Panc1 (cell line): ENCODE results near the gene MGME1. TPM values are rescaled to one million over a fixed set of nuclear protein-coding genes. Genes with fewer than 3 reads are reported as not detected.

Source experiments
- ATAC-seq: fragments of 200-7000 bp; cut with Tn5 transposase; 2 replicates; pipeline ENCODE4 v1.9.1; 2020; ENCODE audit warnings: mild to moderate bottlenecking, moderate library complexity
- BruUV-seq: library from RNA; stranded (reverse); fragments of 400-500 nt; replicated peaks from 2 replicates; lab custom pipeline; 2021; lab: Mats Ljungman, UMichigan
- CTCF ChIA-PET: fragments of 300-600 bp; sonication (Branson Sonifier 250); formaldehyde crosslinking; loops from one replicate; lab custom pipeline; 2022; ENCODE audit warnings: antibody characterized with exemption; lab: Charles Lee
- POLR2A ChIA-PET: fragments of 300-600 bp; sonication (Branson Sonifier 250); formaldehyde crosslinking; loops from one replicate; lab custom pipeline; 2022; ENCODE audit warnings: antibody characterized with exemption; lab: Charles Lee
- DNase-seq: peaks from one replicate; pipeline ENCODE4 v3.0.0-alpha.2; 2010; ENCODE audit warnings: low read depth, low spot score
- H3K27ac ChIP-seq: 2 replicates; pipeline ENCODE4 v1.5.1; 2011; ENCODE audit warnings: mild to moderate bottlenecking, low read length, inconsistent platforms
- H3K27me3 ChIP-seq: fragments of 200-500 bp; sonication (Bioruptor generic); 2 replicates; pipeline ENCODE4 v1.6.0; 2014; ENCODE audit warnings: low read length, inconsistent platforms; ENCODE audit not compliant: control insufficient read depth, insufficient read depth
- H3K36me3 ChIP-seq: fragments of 200-500 bp; sonication (Bioruptor generic); 2 replicates; pipeline ENCODE4 v1.5.1; 2014; ENCODE audit warnings: inconsistent platforms, mild to moderate bottlenecking, low read length, moderate library complexity; ENCODE audit not compliant: control insufficient read depth, insufficient read depth
- H3K4me1 ChIP-seq: 2 replicates; pipeline ENCODE4 v1.5.1; 2011; ENCODE audit warnings: inconsistent platforms, mild to moderate bottlenecking, low read length, moderate library complexity; ENCODE audit not compliant: control insufficient read depth, insufficient read depth
- H3K4me3 ChIP-seq, 2 experiments: 2 replicates each; pipeline ENCODE4 v1.5.1; 2011 to 2012; ENCODE audit warnings: low read depth in 2 of 2, low read length in 2 of 2, mild to moderate bottlenecking in 2 of 2, inconsistent platforms in 1 of 2, moderate library complexity in 1 of 2
- H3K9me3 ChIP-seq: fragments of 200-500 bp; sonication (Bioruptor generic); 2 replicates; pipeline ENCODE4 v1.5.1; 2014; ENCODE audit warnings: low read depth, mild to moderate bottlenecking, inconsistent platforms, low read length, moderate library complexity; ENCODE audit not compliant: control insufficient read depth, insufficient read depth
- POLR2AphosphoS5 ChIP-seq: IDR thresholded peaks from 2 replicates; pipeline ENCODE4 v1.6.1; 2012; ENCODE audit warnings: mild to moderate bottlenecking, low read depth, low read length, moderate library complexity
- SIN3A ChIP-seq: IDR thresholded peaks from 2 replicates; pipeline ENCODE4 v1.6.1; 2012; ENCODE audit warnings: low read depth, mild to moderate bottlenecking, low read length, moderate library complexity, borderline replicate concordance; ENCODE audit not compliant: insufficient read depth
- TCF7L2 ChIP-seq: IDR thresholded peaks from 2 replicates; pipeline ENCODE4 v1.6.1; 2011; ENCODE audit warnings: mild to moderate bottlenecking, low read depth, low read length, inconsistent platforms
- in situ Hi-C: cut with HindIII; loops from 2 replicates; pipeline ENCODE4 v1.10.0; 2016; ENCODE audit warnings: low sequenced_read_pairs, low pct_unique_long_range_greater_than_20kb
- intact Hi-C: fragments of 100-400 bp; cut with micrococcal nuclease; formaldehyde crosslinking; loops from one replicate; pipeline ENCODE4 v1.10.0; 2022; ENCODE audit not compliant: unreplicated experiment
- total RNA-seq: library from RNA; stranded (reverse); gene quantifications from one replicate; pipeline ENCODE4 v1.2.1, GENCODE V29; 2021; ENCODE audit not compliant: unreplicated experiment
- TF ChIP-seq, protein P1 (sequence below): fragments of 450-650 bp; IDR thresholded peaks from 2 replicates; pipeline ENCODE4 v1.5.1; 2017; ENCODE audit warnings: mild to moderate bottlenecking
- TF ChIP-seq, protein P2 (sequence below), 2 experiments: IDR thresholded peaks; 2 replicates each; pipeline ENCODE4 v1.6.1; 2011 to 2012; ENCODE audit warnings: low read depth in 2 of 2, control low read depth in 1 of 2, low read length in 1 of 2, mild to moderate bottlenecking in 1 of 2, moderate library complexity in 1 of 2; ENCODE audit not compliant: insufficient read depth in 1 of 2

The MGME1 gene
- total RNA-seq, 1 experiment from 2014 or later = 27.0 TPM

DNA sequence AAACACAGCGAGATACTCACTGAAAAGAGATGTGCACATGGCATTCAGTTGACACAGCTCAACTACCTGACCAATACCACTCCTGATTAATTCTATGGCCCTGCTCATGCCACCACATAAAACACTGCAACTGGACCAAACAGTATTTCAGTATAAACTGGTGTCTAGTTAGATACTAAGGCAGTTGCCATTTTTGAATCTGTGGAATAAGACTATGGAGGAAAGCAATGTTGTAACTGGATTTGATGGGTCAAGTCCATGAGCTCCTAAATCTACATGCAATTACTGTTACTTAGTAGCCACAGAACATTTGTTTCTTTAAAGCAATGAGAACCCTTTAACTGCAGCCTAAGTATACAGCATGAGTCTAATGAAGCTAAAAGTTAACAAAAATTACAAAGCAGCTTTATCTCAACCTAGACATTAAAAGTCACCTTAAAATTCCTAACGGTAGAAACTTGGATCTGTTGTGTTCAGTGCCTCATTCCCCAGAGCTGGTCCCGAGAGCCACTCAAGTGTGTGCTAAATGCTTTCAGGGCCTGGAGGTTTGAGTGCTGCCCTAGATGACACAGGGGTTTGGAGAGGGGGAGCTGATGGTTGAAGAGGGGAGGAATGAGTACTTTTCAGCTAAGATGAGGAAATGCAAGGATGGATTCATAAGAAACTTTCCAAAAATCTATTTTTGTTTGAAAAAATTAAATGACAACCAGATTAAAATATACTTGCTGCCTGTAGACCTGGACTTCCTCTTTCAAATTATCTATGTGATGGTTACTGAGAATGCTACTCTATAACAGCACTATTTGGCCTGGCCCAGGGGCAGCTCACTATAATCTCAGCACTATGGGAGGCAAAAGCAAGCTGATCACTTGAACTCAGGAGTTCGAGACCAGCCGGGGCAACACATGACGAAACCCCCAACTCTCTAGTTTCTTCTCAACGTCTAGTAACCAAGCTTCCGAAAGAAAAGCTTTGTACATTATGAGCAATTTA is 15.8 kb upstream of the MGME1 start:
- ATAC-seq (no peak), DNase-seq (no peak)
- H3K36me3 ChIP-seq = peaks cover 73% of the 10 kb centered on the region
- POLR2A ChIA-PET = no interaction called here
- peaks cover 6% of the 10 kb centered on the region for H3K4me1 ChIP-seq
- intact Hi-C loops (no loop called here), in situ Hi-C loops (no loop called here)
- CTCF ChIA-PET = no interaction called here
- no peaks in the 10 kb centered on the region for H3K27me3 ChIP-seq
- TF ChIP-seq, protein P1, sequence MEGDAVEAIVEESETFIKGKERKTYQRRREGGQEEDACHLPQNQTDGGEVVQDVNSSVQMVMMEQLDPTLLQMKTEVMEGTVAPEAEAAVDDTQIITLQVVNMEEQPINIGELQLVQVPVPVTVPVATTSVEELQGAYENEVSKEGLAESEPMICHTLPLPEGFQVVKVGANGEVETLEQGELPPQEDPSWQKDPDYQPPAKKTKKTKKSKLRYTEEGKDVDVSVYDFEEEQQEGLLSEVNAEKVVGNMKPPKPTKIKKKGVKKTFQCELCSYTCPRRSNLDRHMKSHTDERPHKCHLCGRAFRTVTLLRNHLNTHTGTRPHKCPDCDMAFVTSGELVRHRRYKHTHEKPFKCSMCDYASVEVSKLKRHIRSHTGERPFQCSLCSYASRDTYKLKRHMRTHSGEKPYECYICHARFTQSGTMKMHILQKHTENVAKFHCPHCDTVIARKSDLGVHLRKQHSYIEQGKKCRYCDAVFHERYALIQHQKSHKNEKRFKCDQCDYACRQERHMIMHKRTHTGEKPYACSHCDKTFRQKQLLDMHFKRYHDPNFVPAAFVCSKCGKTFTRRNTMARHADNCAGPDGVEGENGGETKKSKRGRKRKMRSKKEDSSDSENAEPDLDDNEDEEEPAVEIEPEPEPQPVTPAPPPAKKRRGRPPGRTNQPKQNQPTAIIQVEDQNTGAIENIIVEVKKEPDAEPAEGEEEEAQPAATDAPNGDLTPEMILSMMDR = no peak
- TF ChIP-seq POLR2AphosphoS5 = no peak
- TF ChIP-seq TCF7L2 = no peak
- TF ChIP-seq SIN3A = no peak
- TF ChIP-seq, protein P2, sequence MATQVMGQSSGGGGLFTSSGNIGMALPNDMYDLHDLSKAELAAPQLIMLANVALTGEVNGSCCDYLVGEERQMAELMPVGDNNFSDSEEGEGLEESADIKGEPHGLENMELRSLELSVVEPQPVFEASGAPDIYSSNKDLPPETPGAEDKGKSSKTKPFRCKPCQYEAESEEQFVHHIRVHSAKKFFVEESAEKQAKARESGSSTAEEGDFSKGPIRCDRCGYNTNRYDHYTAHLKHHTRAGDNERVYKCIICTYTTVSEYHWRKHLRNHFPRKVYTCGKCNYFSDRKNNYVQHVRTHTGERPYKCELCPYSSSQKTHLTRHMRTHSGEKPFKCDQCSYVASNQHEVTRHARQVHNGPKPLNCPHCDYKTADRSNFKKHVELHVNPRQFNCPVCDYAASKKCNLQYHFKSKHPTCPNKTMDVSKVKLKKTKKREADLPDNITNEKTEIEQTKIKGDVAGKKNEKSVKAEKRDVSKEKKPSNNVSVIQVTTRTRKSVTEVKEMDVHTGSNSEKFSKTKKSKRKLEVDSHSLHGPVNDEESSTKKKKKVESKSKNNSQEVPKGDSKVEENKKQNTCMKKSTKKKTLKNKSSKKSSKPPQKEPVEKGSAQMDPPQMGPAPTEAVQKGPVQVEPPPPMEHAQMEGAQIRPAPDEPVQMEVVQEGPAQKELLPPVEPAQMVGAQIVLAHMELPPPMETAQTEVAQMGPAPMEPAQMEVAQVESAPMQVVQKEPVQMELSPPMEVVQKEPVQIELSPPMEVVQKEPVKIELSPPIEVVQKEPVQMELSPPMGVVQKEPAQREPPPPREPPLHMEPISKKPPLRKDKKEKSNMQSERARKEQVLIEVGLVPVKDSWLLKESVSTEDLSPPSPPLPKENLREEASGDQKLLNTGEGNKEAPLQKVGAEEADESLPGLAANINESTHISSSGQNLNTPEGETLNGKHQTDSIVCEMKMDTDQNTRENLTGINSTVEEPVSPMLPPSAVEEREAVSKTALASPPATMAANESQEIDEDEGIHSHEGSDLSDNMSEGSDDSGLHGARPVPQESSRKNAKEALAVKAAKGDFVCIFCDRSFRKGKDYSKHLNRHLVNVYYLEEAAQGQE (IDR thresholded peaks at IDR 0.05; ENCODE audit: insufficient read depth in 1 of 2, low read depth in 2 of 2, low read length in 1 of 2) = no peak
- H3K27ac ChIP-seq = no peak overlapping the region
- no peak overlapping the region for H3K4me3 ChIP-seq
- no peaks in the 10 kb centered on the region for H3K9me3 ChIP-seq
- no TSS peak for BruUV-seq

DNA sequence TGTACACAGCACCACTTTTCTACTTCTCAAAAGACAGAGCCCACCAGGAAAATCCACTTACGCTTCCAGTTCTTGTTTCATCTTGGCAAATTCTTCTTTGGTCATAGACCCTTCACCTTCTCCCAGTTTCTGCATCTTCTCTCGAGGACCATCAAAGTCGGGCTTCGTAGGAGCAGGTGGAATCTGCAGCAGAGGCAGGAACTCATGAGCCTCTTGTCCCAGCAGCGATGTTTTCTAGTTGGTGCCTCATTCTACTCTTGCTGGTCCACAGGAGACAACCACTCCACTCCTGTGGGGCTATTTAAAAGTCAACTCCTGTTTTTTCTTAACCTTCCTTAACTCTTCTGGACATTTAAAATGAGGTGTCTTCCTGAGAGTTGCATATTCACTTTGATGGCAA is 14.9 kb upstream of the MGME1 start:
- no peak overlapping the region for H3K4me3 ChIP-seq
- DNase-seq = no peak
- ChIA-PET CTCF (no interaction called here), POLR2A (no interaction called here)
- peaks cover 15% of the 10 kb centered on the region for H3K4me1 ChIP-seq
- BruUV-seq = no TSS peak
- H3K9me3 ChIP-seq = no peaks in the 10 kb centered on the region
- no peak for TF ChIP-seq SIN3A
- TF ChIP-seq, protein P2 (IDR thresholded peaks at IDR 0.05; ENCODE audit: insufficient read depth in 1 of 2, low read depth in 2 of 2, low read length in 1 of 2) = no peak
- TF ChIP-seq, protein P1 = no peak
- no peak for TF ChIP-seq TCF7L2
- TF ChIP-seq POLR2AphosphoS5 = no peak
- intact Hi-C loops (no loop called here), in situ Hi-C loops (no loop called here)
- no peak for ATAC-seq
- peaks cover 64% of the 10 kb centered on the region for H3K36me3 ChIP-seq
- no peaks in the 10 kb centered on the region for H3K27me3 ChIP-seq
- H3K27ac ChIP-seq = no peak overlapping the region
